ENCODE measurements around the gene INTS1.

The INTS1 gene

DNA sequence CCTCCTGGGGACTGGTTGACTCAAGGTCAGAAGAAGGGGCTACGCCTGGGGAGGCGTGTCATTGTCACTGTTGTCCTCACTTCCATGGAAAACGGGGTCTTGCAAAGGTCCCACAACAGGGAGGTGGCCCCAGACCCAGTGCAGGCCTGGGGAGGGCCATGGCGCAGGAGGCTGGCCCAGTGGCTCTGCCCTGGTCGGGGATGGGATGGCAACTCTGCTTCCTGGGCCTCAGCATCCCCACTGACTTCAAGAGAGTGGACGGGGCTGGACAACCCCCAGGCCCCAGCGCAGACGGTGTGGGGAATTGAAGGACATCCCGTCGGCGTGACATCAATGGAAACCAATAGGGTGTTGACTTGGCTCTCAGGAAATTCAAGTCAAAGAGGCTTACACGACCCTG, 80.1 kb downstream of the INTS1 start:
- no peak for TF ChIP-seq POLR2AphosphoS5 (IDR thresholded peaks at IDR 0.05; ENCODE audit: low read depth, low read length)
- TF ChIP-seq FOXP2 (optimal IDR thresholded peaks at IDR 0.05; ENCODE audit: borderline replicate concordance, extremely low read depth, extremely low read length, insufficient read depth), result no peak
- no peak for TF ChIP-seq TAF1 (IDR thresholded peaks at IDR 0.05; ENCODE audit: borderline replicate concordance, insufficient read depth, low read length)
- TF ChIP-seq, protein P1, sequence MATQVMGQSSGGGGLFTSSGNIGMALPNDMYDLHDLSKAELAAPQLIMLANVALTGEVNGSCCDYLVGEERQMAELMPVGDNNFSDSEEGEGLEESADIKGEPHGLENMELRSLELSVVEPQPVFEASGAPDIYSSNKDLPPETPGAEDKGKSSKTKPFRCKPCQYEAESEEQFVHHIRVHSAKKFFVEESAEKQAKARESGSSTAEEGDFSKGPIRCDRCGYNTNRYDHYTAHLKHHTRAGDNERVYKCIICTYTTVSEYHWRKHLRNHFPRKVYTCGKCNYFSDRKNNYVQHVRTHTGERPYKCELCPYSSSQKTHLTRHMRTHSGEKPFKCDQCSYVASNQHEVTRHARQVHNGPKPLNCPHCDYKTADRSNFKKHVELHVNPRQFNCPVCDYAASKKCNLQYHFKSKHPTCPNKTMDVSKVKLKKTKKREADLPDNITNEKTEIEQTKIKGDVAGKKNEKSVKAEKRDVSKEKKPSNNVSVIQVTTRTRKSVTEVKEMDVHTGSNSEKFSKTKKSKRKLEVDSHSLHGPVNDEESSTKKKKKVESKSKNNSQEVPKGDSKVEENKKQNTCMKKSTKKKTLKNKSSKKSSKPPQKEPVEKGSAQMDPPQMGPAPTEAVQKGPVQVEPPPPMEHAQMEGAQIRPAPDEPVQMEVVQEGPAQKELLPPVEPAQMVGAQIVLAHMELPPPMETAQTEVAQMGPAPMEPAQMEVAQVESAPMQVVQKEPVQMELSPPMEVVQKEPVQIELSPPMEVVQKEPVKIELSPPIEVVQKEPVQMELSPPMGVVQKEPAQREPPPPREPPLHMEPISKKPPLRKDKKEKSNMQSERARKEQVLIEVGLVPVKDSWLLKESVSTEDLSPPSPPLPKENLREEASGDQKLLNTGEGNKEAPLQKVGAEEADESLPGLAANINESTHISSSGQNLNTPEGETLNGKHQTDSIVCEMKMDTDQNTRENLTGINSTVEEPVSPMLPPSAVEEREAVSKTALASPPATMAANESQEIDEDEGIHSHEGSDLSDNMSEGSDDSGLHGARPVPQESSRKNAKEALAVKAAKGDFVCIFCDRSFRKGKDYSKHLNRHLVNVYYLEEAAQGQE (IDR thresholded peaks at IDR 0.05; ENCODE audit: insufficient read depth in 1 of 2, low read depth in 2 of 2, low read length in 2 of 2), result no peak
- TF ChIP-seq SIN3A (IDR thresholded peaks at IDR 0.05; ENCODE audit: borderline replicate concordance, insufficient read depth, low read length), result no peak

DNA sequence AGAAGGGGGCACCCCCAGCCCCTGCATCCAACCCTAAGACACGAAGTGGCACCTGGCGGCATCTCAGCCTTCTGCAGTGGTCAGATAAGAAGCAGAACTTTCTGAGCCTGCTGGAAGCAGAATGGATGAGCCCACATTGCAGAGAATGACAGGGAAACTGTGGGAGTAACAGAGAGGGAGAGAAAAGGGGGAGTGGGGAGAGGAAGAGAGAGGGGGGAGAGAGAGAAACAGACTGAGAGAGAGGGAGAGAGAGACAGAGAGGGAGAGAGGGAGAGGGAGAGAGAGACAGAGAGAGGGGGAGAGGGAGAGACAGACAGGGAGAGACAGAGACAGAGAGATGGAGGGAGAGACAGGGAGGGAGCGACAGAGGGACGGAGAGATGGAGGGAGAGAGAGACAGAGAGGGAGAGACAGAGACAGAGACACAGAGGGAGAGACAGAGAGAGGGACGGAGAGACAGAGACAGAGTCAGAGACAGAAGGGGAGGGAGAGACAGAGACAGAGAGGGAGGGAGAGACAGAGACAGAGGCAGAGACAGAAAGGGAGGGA, 80.9 kb downstream of the INTS1 start:
- TF ChIP-seq POLR2AphosphoS5 (IDR thresholded peaks at IDR 0.05; ENCODE audit: low read depth, low read length), result no peak
- TF ChIP-seq, protein P1 (IDR thresholded peaks at IDR 0.05; ENCODE audit: insufficient read depth in 1 of 2, low read depth in 2 of 2, low read length in 2 of 2), result no peak
- no peak for TF ChIP-seq SIN3A (IDR thresholded peaks at IDR 0.05; ENCODE audit: borderline replicate concordance, insufficient read depth, low read length)
- no peak for TF ChIP-seq FOXP2 (optimal IDR thresholded peaks at IDR 0.05; ENCODE audit: borderline replicate concordance, extremely low read depth, extremely low read length, insufficient read depth)
- TF ChIP-seq TAF1 (IDR thresholded peaks at IDR 0.05; ENCODE audit: borderline replicate concordance, insufficient read depth, low read length), result no peak

DNA sequence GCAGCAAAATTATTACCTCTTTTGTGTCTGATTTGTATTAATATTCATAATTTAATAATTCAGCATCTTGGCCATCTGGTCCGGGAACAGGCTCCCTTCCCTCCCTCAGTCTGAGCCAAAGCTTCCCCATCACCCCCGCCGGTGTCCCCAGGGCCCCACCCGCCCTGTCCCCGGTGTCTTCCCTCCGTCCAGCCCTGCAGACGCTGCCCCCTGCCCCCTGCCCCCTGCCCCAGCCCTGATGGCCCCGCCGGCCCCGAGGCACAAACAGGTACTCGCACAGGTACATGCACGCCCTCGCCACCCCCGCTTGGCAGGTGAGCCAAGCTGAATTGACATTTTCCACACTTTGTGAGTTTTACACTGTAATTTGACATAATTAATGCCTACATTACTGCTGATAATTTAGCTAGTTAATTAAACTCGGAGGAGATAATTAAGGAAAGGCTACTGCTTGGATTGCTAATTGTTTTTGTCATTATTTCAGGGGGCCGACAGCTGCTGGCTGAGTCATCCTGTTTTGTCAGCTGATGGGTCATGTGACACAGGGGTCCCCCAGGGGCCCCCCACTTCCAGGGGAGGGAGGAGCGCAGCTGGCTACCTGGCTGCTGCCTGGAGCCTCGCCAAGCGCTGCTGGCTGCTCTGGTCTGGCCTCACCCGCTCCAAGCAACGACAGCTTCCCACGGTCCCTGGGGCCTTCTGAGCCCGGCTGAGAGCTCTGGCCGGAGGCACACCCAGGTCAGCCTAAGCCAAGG, 81.5 kb downstream of the INTS1 start:
- TF ChIP-seq TAF1 (IDR thresholded peaks at IDR 0.05; ENCODE audit: borderline replicate concordance, insufficient read depth, low read length) (no peak), POLR2AphosphoS5 (IDR thresholded peaks at IDR 0.05; ENCODE audit: low read depth, low read length) (no peak), FOXP2 (optimal IDR thresholded peaks at IDR 0.05; ENCODE audit: borderline replicate concordance, extremely low read depth, extremely low read length, insufficient read depth) (no peak), SIN3A (IDR thresholded peaks at IDR 0.05; ENCODE audit: borderline replicate concordance, insufficient read depth, low read length) (no peak)
- TF ChIP-seq, protein P1 (IDR thresholded peaks at IDR 0.05; ENCODE audit: insufficient read depth in 1 of 2, low read depth in 2 of 2, low read length in 2 of 2), result no peak

DNA sequence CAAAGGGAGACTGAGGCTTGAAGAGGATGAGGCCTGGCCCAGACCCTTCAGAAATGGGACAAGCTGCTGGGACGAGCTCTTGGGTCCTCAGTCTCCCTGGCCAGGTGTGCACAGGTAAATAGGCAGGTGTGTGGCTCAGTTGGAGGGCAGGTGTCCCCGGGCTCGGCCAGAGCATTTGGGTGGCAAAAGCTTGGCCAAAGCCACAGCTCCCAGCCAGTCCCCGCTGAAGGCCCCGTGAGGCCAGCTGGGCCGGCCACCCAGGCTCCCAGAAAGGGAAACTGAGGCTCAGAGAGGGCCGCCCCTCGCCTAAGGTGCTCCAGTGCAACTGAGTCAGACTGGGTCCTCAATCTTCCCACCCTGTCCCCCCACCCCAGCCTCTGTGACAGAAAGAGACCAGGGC, 82.2 kb downstream of the INTS1 start:
- TF ChIP-seq POLR2AphosphoS5 (IDR thresholded peaks at IDR 0.05; ENCODE audit: low read depth, low read length) (no peak), SIN3A (IDR thresholded peaks at IDR 0.05; ENCODE audit: borderline replicate concordance, insufficient read depth, low read length) (no peak), TAF1 (IDR thresholded peaks at IDR 0.05; ENCODE audit: borderline replicate concordance, insufficient read depth, low read length) (no peak), FOXP2 (optimal IDR thresholded peaks at IDR 0.05; ENCODE audit: borderline replicate concordance, extremely low read depth, extremely low read length, insufficient read depth) (no peak)
- TF ChIP-seq, protein P1 (IDR thresholded peaks at IDR 0.05; ENCODE audit: insufficient read depth in 1 of 2, low read depth in 2 of 2, low read length in 2 of 2), result no peak

Data from PFSK-1 (cell line).